Measurements from ENCODE around the gene ANKRD39. TPM values are rescaled to one million over a fixed set of nuclear protein-coding genes. Genes with fewer than 3 reads are reported as not detected.

Gene ANKRD39
- total and polyA plus RNA-seq, 2 of the 8 experiments (the other 6 are each of a cell fraction or from before 2014, with no cell fraction given), result 18.5 to 21.3 TPM

GRCh38 chr2:96883306-96883705, 25.5 kb upstream of the ANKRD39 start (continued):
- no peak for TF ChIP-seq CHD7 (IDR thresholded peaks at IDR 0.05; ENCODE audit: insufficient replicate concordance, low read length)
- TF ChIP-seq HDAC6 (IDR thresholded peaks at IDR 0.05; ENCODE audit: low read depth, low read length), result no peak
- TF ChIP-seq SP4 (IDR thresholded peaks at IDR 0.05; ENCODE audit: low read length), result no peak
- TF ChIP-seq CBX5 (IDR thresholded peaks at IDR 0.05; ENCODE audit: low read depth, low read length), result no peak
- TF ChIP-seq NANOG (IDR thresholded peaks at IDR 0.05; ENCODE audit: insufficient read depth, low read depth, low read length, poor library complexity, severe bottlenecking), result no peak
- no peak for TF ChIP-seq RBBP5 (IDR thresholded peaks at IDR 0.05; ENCODE audit: borderline replicate concordance, low read depth, low read length)
- TF ChIP-seq PHF8 (conservative IDR thresholded peaks at IDR 0.05; ENCODE audit: low read depth, low read length), result no peak
- TF ChIP-seq FOSL1 (IDR thresholded peaks at IDR 0.05; ENCODE audit: insufficient read depth, low read depth, low read length), result no peak
- TF ChIP-seq EGR1 (IDR thresholded peaks at IDR 0.05; ENCODE audit: borderline replicate concordance, low read depth, low read length), result no peak
- no peak for TF ChIP-seq BCL11A (IDR thresholded peaks at IDR 0.05; ENCODE audit: low read depth in 2 of 2, low read length in 2 of 2)
- TF ChIP-seq RAD21 (IDR thresholded peaks at IDR 0.05 in 1 of 2, conservative IDR thresholded peaks at IDR 0.05 in 1 of 2; ENCODE audit: low read depth in 2 of 2, low read length in 2 of 2), result no peak
- TF ChIP-seq CHD2 (IDR thresholded peaks at IDR 0.05; ENCODE audit: low read length), result no peak

Measured in H1 (cell line).